ENCODE measurements around the gene TMEM208. TPM values are rescaled to one million over a fixed set of nuclear protein-coding genes. Genes with fewer than 3 reads are reported as not detected.

TMEM208 gene
- total RNA-seq, 1 donor from 2014 or later: 41.3 TPM

GRCh38 chr16:67187175-67187890 is 39.6 kb upstream of the TMEM208 start:
- intact Hi-C loops (cut with micrococcal nuclease): no loop called here
- no peak overlapping the region for H3K27ac Mint-ChIP-seq
- ATAC-seq (ENCODE audit: low read depth): no peak
- ChIA-PET POLR2A (no interaction called here), CTCF (interaction anchor here (1.5 kb wide), 1 partner anchor 32 kb away, joined by 4 read pairs; no protein-coding TSS in a partner anchor)
- H3K36me3 Mint-ChIP-seq (ENCODE audit: low read depth): no peaks in the 10 kb centered on the region
- TF ChIP-seq CTCF (IDR thresholded peaks at IDR 0.05): no peak
- peaks cover 8% of the 10 kb centered on the region for H3K27me3 Mint-ChIP-seq
- no peaks in the 10 kb centered on the region for H3K9me3 Mint-ChIP-seq
- H3K4me1 Mint-ChIP-seq: peaks cover 22% of the 10 kb centered on the region
- H3K4me3 Mint-ChIP-seq: no peak overlapping the region
- DNase-seq: no peak

- ATAC-seq (ENCODE audit: low read depth): no peak
- Mint-ChIP-seq H3K4me1 (peaks cover 32% of the 10 kb centered on the region), H3K4me3 (no peak overlapping the region), H3K27ac (no peak overlapping the region), H3K9me3 (no peaks in the 10 kb centered on the region), H3K27me3 (peaks cover 8% of the 10 kb centered on the region), H3K36me3 (ENCODE audit: low read depth) (peaks cover 3% of the 10 kb centered on the region)
- no peak for DNase-seq
- no peak for TF ChIP-seq CTCF (IDR thresholded peaks at IDR 0.05)
- ChIA-PET POLR2A (no interaction called here), CTCF (no interaction called here)
- intact Hi-C loops (cut with micrococcal nuclease): no loop called here
Observed at GRCh38 chr16:67188323-67188722, 38.6 kb upstream of the TMEM208 start.

GRCh38 chr16:67188798-67189197 is 38.1 kb upstream of the TMEM208 start:
- CTCF ChIA-PET: no interaction called here
- POLR2A ChIA-PET: no interaction called here

GRCh38 chr16:67190041-67190440 is 36.9 kb upstream of the TMEM208 start, which contains the start of gene EXOC3L1:
TSS of gene EXOC3L1 (minus strand) at chr16:67190136. CDS start at chr16:67189676, 460 bp downstream.
- Mint-ChIP-seq H3K27ac (no peak within 1 kb of the TSS), H3K4me3 (no peak within 1 kb of the TSS)

More at GRCh38 chr16:67188798-67189197, 38.1 kb upstream of the TMEM208 start:
- Mint-ChIP-seq H3K36me3 (ENCODE audit: low read depth) (peaks cover 7% of the 10 kb centered on the region), H3K27me3 (peaks cover 8% of the 10 kb centered on the region), H3K9me3 (no peaks in the 10 kb centered on the region), H3K4me1 (peaks cover 36% of the 10 kb centered on the region), H3K27ac (no peak overlapping the region), H3K4me3 (no peak overlapping the region)
- intact Hi-C loops (cut with micrococcal nuclease): no loop called here
- ATAC-seq (ENCODE audit: low read depth): no peak
- no peak for DNase-seq
- TF ChIP-seq CTCF (IDR thresholded peaks at IDR 0.05): no peak

More at GRCh38 chr16:67190041-67190440, 36.9 kb upstream of the TMEM208 start, which contains the start of gene EXOC3L1:
- ATAC-seq (ENCODE audit: low read depth) (no peak), DNase-seq (no peak)
- CTCF ChIA-PET: no interaction called here
- Mint-ChIP-seq H3K27me3 (peaks cover 8% of the 10 kb centered on the region), H3K4me1 (peaks cover 34% of the 10 kb centered on the region), H3K36me3 (ENCODE audit: low read depth) (peaks cover 18% of the 10 kb centered on the region), H3K9me3 (no peaks in the 10 kb centered on the region)
- intact Hi-C loops (cut with micrococcal nuclease): no loop called here
- POLR2A ChIA-PET: no interaction called here
- TF ChIP-seq CTCF (IDR thresholded peaks at IDR 0.05): no peak
